ENCODE results near the gene PCDHGA5.
"Not testable (repeated sequence)": the region's sequence is repeated elsewhere in the genome, so short reads cannot be mapped to it uniquely, and the experiment has no call there.

Gene PCDHGA5

DNA sequence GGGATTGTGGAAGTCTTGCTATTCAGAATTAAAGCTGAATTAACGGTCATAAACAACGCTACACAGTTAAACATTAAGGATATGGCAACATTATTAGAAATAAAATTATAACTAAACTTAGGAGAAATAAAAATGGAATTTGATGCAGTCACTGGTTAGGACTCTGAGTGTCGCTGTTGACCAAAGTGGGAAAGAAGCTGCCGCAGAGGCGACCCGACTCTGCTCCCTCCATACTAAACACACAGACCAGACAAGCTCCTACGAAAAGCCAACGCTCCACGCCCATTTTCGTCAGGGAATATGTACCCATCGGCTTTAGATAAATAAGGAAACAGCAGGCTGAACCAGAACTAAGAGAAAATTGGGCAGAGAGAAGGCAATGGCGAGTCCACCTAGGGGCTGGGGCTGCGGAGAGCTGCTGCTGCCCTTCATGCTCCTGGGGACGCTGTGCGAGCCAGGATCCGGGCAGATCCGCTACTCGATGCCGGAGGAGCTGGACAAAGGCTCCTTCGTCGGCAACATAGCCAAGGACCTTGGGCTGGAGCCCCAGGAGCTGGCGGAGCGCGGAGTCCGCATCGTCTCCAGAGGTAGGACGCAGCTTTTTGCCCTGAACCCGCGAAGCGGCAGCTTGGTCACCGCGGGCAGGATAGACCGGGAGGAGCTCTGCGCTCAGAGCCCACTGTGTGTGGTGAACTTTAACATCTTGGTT lies at the start of gene PCDHGA5:
Gene PCDHGA5 (plus strand): TSS at position 211 of the 709 bp plus-strand sequence. CDS start 169 bp downstream, at position 380.
- no peak for DNase-seq

DNA sequence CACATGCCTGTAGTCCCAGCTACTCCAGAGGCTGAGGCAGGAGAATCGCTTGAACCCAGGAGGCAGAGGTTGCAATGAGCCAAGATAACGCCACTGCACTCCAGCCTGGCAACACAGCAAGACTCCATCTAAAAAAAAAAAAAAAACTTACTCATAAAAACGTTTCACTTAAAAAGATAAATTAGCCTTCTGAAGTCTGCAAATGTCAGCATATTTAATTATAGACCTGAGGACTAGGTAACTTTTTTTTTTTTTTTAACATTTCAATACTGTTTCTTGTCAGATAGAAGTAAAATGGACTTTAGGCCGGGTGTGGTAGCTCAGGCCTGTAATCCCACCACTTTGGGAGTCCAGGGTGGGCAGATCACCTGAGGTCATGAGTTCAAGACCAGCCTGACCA lies 47.0 kb upstream of the PCDHGA5 start:
- not testable (repeated sequence) for DNase-seq

DNA sequence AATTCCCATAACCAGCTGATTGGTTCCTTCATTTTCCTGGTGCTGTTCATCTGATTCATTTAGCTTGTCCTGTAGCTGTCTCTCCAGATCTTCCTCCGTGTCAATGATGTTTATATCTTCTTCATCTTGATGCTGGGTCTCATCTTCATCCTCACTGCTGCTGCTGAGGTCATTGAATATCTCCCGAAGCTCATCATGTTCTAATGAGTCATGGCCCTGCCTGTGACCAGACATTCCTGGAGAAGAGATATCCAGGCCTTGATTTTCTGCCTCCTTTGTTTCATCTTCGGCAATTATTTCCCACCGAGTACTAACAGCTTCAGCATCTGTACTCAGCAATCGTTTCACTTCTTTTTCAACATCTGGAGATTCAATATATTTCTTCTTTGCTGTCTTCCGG lies 44.8 kb upstream of the PCDHGA5 start:
- DNase-seq: no peak

DNA sequence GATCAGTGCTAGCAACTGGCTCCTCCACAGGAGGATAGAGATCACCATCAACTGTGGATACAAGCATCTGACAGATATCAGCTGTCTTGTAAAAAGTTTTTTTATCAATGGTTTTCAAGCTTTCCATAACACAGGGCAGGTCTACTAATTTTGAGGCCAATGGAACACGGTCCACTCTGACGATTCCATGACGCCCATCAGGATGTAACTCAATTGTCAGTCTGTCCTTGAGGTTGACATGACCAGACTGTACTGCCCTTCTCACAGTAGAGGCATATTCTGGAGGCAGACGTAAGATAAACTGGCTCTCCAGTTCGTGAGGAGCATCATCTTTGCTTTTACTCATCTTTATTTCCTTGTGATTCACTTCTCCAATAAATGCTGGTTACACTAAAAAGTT lies 44.3 kb upstream of the PCDHGA5 start:
- DNase-seq: no peak

DNA sequence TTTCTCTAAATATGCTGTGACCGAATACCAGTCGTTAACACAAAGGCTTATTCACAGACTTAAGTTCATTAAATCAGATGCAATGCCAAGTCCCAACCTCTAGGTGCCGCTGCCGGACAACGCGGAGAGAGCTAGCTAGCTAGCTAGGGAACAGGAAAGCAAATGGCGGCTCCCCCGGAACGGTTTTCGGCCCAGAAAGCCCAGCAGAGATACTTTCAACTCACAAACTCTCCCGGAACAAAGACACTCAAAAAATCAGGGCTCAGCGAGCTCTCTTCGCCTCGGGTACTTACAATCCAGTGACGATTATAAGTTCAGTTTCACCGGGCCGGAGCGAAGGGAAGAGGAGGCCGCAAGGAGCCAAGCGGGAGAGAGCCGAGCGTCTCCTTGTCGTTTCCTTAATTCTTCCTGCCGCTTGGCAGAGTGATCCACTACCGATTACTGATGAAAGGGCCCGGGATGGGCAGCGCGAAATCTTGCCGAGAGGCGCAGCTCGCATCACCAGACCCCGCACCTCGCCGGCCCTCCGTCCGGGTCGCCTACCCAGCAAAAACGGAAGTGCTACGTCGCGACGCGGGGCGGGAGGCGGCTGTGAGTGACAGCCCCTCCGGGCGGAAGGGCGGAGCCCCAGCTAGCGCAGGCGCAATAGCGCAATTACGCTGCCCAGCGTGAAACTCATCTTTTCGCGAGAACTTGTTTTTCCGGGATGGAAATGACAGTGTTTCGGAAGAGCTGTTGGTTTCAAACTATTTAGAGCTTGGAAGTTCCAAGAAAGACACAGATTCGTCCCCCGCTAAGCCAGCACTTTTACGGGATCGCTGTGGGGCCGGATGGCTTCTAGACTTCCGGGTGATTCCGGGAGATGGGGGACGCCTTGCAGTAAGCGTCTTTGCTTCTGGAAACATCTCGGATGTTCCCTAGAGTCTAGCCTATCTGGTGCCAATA lies 43.5 kb upstream of the PCDHGA5 start, which contains the start of gene TAF7:
Gene TAF7 (minus strand): TSS at position 560 of the 945 bp plus-strand sequence. CDS start 740 bp downstream, outside the sequence.
- peak; percentile 95 for DNase-seq

DNA sequence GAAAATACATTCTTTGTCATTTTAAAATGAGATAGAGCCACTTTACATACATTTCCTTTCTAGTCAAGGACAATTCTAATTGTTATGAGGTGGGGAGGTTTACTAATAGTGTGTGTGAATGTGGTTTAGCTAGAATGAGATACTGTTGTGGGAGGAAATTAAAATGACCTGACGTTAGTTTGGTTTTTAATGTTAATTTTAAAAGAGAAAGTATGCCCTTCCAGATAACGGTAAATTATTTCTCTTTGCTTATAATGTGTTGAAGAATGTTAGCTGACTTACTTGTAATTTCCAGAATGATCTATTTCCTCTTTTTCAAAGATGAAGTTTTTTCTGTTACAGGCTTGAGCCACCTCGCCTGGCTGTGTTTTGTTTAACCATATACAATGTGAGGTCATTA lies 41.7 kb upstream of the PCDHGA5 start:
- no peak for DNase-seq

DNA sequence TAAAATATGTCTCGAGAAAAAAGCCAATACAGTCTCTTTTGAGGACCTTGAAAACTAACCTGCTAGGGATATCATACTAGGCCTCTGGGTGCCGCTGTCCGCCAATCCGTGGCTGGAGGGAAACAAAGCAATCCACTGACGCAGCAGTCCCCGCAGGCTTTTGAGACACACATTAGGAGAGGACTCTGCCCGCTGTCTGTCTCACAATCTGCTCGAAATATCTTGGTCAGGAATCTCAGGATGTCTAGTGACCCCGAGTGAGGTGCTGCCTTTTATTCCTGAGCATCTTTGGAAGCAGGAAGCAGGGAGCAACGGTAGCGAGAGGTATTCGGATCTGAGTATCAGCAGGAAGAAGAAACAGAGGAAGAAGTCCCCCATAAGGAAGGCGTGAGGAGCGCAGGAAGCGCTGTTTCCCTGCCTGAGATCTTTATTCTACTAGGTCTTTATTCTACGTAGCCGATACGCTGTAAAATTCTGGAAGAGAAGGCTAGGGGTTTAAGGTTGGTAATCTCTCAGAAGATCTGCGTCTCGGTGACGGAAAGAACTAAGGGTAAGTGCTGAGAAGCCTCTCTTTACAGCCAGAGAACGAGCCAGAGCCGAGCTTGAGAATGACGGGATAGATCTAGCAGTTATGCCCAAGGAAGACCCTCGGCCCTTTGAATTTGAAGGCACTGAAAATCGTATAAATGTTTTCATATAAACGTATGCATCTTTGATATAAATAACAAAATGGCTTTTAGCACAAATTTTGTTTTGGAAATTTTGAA lies 37.7 kb upstream of the PCDHGA5 start:
- DNase-seq: peak; percentile 49

DNA sequence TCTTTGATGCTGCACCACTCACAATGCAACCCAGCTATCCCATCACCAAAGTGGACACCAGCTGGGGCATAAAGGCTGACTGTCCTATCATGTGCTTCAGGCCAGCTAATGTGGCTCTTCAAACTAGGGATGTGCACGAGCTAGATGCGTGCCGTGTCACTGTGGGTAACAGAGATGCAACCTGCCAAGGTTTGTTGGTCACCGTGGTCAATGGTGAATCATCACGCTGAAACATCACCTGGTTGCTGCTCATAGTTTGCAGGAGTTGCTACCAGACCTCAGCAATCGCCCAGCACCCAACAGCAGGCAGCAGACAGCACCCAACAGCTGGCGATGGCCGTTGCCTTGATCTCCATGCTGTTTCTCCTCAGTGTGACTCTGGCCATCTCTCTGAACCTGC lies 35.7 kb upstream of the PCDHGA5 start:
- no peak for DNase-seq

DNA sequence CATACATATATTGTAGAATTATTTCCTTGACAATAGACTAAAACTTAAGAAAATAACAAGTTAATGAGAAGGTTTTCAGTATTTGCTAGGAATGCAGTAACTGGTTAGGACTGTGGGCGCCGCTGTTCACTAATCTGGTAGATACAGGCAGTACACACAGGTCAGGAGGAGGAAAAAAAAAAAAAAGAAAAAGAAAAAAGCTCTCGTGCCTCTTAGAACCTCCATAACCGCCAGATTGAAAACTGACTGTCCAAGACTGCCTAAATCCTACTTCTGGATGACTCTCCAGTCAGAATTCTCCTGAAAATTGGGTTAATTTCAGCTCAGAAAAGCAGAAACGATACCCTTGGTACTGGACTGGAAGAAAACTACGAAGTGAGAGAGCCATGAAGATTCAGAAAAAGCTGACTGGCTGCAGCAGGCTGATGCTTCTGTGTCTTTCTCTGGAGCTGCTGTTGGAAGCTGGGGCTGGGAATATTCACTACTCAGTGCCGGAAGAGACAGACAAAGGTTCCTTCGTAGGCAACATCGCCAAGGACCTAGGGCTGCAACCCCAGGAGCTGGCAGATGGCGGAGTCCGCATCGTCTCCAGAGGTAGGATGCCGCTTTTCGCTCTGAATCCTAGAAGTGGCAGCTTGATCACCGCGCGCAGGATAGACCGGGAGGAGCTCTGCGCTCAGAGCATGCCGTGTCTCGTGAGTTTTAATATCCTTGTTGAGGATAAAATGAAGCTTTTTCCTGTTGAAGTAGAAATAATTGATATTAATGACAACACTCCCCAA lies 33.5 kb upstream of the PCDHGA5 start, which contains the start of gene PCDHGA1:
Gene PCDHGA1 (plus strand): TSS at position 216 of the 782 bp plus-strand sequence.
- DNase-seq: no peak

DNA sequence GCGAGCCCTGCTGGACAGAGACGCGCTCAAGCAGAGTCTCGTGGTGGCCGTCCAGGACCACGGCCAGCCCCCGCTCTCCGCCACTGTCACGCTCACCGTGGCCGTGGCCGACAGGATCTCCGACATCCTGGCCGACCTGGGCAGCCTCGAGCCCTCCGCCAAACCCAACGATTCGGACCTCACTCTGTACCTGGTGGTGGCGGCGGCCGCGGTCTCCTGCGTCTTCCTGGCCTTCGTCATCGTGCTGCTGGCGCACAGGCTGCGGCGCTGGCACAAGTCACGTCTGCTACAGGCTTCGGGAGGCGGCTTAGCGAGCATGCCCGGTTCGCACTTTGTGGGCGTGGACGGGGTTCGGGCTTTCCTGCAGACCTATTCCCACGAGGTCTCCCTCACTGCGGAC lies 31.4 kb upstream of the PCDHGA5 start:
- DNase-seq: not testable (repeated sequence)

DNA sequence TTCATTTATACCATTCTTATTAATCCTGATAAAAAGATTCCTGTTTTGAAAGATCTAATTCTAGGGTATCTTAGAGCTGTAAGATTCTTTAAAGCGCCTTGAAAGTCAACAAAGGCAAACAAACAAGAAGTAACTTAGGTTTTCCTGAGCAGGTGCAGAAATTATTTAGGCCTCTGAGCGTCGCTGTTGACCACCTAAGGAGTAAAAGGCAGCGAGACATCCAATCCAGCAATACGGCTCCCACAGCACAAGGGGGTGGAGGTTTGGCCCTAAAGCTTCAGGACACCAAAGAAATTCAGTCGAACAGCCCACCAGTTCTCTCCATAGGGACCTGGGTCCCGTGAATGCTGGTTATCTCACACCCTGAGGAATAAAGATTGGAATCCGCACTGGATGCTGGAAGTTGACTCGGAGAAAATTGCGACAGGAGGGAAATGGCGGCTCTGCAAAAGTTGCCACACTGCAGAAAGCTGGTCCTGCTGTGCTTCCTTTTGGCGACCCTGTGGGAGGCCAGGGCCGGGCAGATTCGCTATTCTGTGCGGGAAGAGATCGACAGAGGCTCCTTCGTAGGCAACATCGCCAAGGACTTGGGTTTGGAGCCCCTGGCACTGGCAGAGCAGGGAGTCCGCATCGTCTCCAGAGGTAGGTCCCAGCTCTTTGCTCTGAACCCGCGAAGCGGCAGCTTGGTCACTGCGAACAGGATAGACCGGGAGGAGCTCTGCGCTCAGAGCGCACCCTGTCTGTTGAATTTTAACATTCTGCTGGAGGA lies 25.2 kb upstream of the PCDHGA5 start, which contains the start of gene PCDHGA2:
Gene PCDHGA2 (plus strand): TSS at position 223 of the 769 bp plus-strand sequence.
- DNase-seq: no peak

DNA sequence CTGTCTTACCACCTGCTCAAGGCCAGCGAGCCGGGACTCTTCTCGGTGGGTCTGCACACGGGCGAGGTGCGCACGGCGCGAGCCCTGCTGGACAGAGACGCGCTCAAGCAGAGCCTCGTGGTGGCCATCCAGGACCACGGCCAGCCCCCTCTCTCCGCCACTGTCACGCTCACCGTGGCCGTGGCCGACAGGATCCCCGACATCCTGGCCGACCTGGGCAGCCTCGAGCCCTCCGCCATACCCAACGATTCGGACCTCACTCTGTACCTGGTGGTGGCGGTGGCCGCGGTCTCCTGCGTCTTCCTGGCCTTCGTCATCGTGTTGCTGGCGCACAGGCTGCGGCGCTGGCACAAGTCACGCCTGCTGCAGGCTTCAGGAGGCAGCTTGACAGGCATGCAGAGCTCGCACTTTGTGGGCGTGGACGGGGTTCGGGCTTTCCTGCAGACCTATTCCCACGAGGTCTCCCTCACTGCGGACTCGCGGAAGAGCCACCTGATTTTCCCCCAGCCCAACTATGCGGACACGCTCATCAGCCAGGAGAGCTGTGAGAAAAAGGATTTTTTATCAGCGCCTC lies 23.1 kb upstream of the PCDHGA5 start:
- DNase-seq: not testable (repeated sequence)

DNA sequence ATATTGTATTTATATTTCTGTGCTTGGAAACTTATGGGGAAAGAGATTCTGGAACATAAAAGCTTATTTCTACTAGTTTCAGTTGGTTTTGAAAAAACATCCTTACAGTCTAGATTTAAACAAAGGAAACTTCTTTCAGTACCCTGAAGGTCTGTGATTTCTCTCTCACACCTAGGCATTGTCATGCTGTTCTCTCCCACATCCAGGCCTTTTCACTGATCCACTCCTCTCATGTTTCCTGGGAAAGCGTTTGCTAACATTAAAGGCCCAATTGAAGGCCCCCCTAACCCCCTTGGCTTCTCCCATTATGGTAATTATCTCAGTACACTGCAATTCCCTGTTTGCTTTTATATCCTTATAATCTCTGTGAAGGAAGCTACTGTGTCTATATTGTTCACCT lies 21.2 kb upstream of the PCDHGA5 start:
- DNase-seq: no peak

DNA sequence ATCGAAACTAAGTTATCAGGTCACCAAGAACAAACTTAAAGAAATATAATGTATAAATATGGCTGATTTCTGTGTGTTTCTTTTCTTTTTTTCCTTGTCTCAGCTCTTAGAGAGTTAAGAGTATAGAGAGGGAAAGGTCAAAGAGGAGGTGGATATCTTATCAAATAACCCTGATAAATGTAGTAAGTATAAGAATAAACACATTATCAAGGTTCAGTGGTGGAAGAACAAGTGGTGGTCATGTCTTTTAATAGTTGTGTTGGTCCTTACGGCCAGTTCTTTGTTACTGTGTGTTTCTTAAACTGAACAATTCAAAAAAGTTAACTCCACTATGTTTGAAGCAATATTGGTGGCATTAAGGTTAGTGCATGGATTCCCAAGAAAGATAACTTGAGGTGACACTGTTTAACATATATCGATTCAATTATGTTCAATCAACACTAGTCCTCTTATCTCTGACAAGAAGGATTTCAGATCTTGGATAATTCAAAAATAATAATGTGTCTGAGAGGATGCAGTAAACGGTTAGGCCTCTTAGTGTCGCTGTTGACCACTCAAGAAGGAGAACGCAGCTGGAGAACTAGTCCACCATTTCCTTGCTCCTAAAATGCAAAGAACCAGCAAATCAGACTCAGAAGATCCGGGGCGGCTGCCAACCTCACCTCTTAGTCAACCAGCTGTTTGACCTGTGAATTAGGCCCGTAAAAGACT lies 20.6 kb upstream of the PCDHGA5 start, which contains the start of gene PCDHGA3:
Gene PCDHGA3 (plus strand): TSS at position 588 of the 711 bp plus-strand sequence. CDS start 205 bp downstream, outside the sequence.
- DNase-seq: no peak

DNA sequence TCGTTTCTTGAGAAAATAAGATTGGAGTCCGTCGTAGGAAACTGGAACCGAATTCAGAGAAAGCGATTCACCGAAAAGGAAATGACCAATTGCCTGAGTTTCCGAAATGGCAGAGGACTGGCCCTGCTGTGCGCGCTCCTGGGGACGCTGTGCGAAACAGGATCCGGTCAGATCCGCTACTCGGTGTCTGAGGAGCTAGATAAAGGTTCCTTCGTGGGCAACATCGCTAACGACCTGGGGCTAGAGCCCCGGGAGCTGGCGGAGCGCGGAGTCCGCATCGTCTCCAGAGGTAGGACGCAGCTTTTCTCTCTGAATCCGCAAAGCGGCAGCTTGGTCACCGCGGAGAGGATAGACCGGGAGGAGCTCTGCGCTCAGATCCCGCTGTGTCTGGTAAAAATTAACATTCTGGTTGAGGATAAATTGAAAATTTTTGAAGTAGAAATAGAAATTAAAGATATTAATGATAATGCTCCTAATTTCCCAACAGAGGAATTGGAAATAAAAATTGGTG lies 20.0 kb upstream of the PCDHGA5 start:
- DNase-seq: no peak

DNA sequence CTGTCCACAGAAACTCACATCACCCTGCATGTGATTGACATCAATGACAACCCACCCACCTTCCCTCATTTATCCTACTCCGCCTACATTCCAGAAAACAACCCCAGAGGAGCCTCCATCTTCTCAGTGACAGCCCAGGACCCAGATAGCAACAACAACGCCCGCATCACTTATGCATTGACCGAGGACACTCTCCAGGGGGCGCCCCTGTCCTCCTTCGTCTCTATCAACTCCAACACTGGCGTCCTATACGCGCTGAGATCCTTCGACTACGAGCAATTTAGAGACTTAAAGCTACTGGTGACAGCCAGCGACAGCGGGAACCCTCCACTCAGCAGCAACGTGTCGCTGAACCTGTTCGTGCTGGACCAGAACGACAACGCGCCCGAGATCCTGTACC lies 18.6 kb upstream of the PCDHGA5 start:
- no peak for DNase-seq

DNA sequence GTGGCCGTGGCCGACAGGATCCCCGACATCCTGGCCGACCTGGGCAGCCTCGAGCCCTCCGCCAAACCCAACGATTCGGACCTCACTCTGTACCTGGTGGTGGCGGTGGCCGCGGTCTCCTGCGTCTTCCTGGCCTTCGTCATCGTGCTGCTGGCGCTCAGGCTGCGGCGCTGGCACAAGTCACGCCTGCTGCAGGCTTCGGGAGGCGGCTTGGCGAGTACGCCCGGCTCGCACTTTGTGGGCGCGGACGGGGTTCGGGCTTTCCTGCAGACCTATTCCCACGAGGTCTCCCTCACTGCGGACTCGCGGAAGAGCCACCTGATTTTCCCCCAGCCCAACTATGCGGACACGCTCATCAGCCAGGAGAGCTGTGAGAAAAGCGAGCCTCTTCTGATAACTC lies 17.9 kb upstream of the PCDHGA5 start:
- DNase-seq: not testable (repeated sequence)

DNA sequence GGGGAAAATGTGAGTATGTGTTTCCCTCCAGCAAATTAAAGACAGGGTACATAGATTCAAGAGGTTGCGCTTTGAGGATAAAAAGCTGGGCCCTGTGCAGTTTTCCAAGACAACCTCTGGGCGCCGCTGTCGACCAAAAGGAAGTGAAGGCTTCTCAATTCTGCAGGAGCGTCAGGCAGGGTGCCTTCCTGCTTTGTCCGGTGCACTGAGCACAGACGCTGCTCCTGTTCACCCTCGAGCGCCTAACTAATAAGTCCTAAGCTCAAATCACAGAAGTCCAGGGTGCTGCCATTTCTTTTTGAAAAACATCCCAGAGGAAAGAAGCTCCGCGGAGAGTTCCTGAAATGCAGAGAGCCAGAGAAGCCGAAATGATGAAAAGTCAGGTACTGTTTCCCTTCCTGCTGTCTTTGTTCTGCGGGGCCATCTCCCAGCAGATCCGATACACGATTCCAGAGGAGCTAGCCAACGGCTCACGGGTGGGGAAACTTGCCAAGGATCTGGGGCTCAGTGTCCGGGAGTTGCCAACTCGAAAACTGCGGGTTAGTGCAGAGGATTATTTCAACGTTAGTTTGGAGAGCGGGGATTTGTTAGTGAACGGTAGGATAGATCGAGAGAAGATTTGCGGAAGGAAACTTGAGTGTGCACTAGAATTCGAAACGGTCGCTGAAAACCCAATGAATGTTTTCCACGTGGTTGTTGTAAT lies 13.9 kb upstream of the PCDHGA5 start, which contains the start of gene PCDHGB1:
Gene PCDHGB1 (plus strand): TSS at position 183 of the 703 bp plus-strand sequence. CDS start 162 bp downstream, at position 345.
- DNase-seq: no peak

DNA sequence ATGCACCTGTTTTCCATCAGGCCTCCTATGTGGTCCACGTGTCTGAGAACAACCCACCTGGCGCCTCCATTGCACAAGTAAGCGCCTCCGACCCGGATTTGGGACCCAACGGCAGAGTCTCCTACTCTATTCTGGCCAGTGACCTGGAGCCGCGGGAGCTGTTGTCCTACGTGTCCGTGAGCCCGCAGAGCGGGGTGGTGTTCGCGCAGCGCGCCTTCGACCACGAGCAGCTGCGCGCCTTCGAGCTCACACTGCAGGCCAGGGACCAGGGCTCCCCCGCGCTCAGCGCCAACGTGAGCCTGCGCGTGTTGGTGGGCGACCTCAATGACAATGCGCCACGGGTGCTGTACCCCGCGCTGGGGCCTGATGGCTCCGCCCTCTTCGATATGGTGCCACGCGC lies 12.4 kb upstream of the PCDHGA5 start:
- no peak for DNase-seq
